ENCODE measurements around the gene CYP4F12.

CYP4F12 gene

GRCh38 chr19:15733895-15734294, 61.0 kb downstream of the CYP4F12 start:
- Histone ChIP-seq H3K9ac (ENCODE audit: low read depth, low read length) (no peak overlapping the region), H3K27ac (ENCODE audit: low read length) (no peak overlapping the region), H4K20me1 (ENCODE audit: insufficient read depth, low read length) (no peaks in the 10 kb centered on the region), H3K4me3 (ENCODE audit: low read depth in 1 of 2, low read length in 2 of 2) (no peak overlapping the region), H3K9me3 (ENCODE audit: insufficient read depth, low read length, severe bottlenecking) (no peaks in the 10 kb centered on the region), H3K79me2 (ENCODE audit: insufficient read depth, low read length) (no peaks in the 10 kb centered on the region), H3K4me1 (ENCODE audit: insufficient read depth, low read length) (no peaks in the 10 kb centered on the region), H3K4me2 (ENCODE audit: insufficient read depth, low read length) (no peak overlapping the region), H3K36me3 (ENCODE audit: insufficient read depth, low read length) (no peaks in the 10 kb centered on the region), H3K27me3 (ENCODE audit: insufficient read depth, low read length, poor library complexity) (no peaks in the 10 kb centered on the region), H2AFZ (ENCODE audit: low read depth, low read length) (no peak overlapping the region)
- no peak for TF ChIP-seq EZH2 (IDR thresholded peaks at IDR 0.05; ENCODE audit: borderline replicate concordance, low read depth, low read length, severe bottlenecking)
- TF ChIP-seq CTCF (IDR thresholded peaks at IDR 0.05; ENCODE audit: borderline replicate concordance, extremely low read depth, low read length, poor library complexity, severe bottlenecking), result no peak
- ATAC-seq (ENCODE audit: insufficient read depth, low read depth) (no peak), DNase-seq (no peak)

GRCh38 chr19:15737722-15738121, 64.8 kb downstream of the CYP4F12 start, which contains the start of gene OR10H3:
OR10H3 (plus strand) TSS chr19:15737985; CDS start chr19:15741393, 3,408 bp downstream.
- Histone ChIP-seq H3K4me2 (ENCODE audit: insufficient read depth, low read length) (no peak within 1 kb of the TSS), H3K4me3 (ENCODE audit: low read depth in 1 of 2, low read length in 2 of 2) (no peak within 1 kb of the TSS), H4K20me1 (ENCODE audit: insufficient read depth, low read length) (no peaks in the 10 kb centered on the region), H3K4me1 (ENCODE audit: insufficient read depth, low read length) (no peaks in the 10 kb centered on the region), H3K79me2 (ENCODE audit: insufficient read depth, low read length) (no peaks in the 10 kb centered on the region), H3K9ac (ENCODE audit: low read depth, low read length) (no peak within 1 kb of the TSS), H3K27me3 (ENCODE audit: insufficient read depth, low read length, poor library complexity) (no peaks in the 10 kb centered on the region), H3K9me3 (ENCODE audit: insufficient read depth, low read length, severe bottlenecking) (peaks cover 16% of the 10 kb centered on the region), H3K36me3 (ENCODE audit: insufficient read depth, low read length) (no peaks in the 10 kb centered on the region), H2AFZ (ENCODE audit: low read depth, low read length) (no peak within 1 kb of the TSS), H3K27ac (ENCODE audit: low read length) (no peak within 1 kb of the TSS)
- ATAC-seq (ENCODE audit: insufficient read depth, low read depth), result no peak
- DNase-seq, result no peak
- TF ChIP-seq EZH2 (IDR thresholded peaks at IDR 0.05; ENCODE audit: borderline replicate concordance, low read depth, low read length, severe bottlenecking) (no peak), CTCF (IDR thresholded peaks at IDR 0.05; ENCODE audit: borderline replicate concordance, extremely low read depth, low read length, poor library complexity, severe bottlenecking) (no peak)

GRCh38 chr19:15740785-15741184, 67.9 kb downstream of the CYP4F12 start:
- Histone ChIP-seq H4K20me1 (ENCODE audit: insufficient read depth, low read length) (no peaks in the 10 kb centered on the region), H3K9me3 (ENCODE audit: insufficient read depth, low read length, severe bottlenecking) (peaks cover 16% of the 10 kb centered on the region), H3K79me2 (ENCODE audit: insufficient read depth, low read length) (no peaks in the 10 kb centered on the region), H3K4me2 (ENCODE audit: insufficient read depth, low read length) (no peak overlapping the region), H3K36me3 (ENCODE audit: insufficient read depth, low read length) (no peaks in the 10 kb centered on the region), H3K4me1 (ENCODE audit: insufficient read depth, low read length) (no peaks in the 10 kb centered on the region), H2AFZ (ENCODE audit: low read depth, low read length) (no peak overlapping the region), H3K27me3 (ENCODE audit: insufficient read depth, low read length, poor library complexity) (no peaks in the 10 kb centered on the region), H3K9ac (ENCODE audit: low read depth, low read length) (no peak overlapping the region), H3K27ac (ENCODE audit: low read length) (no peak overlapping the region), H3K4me3 (ENCODE audit: low read depth in 1 of 2, low read length in 2 of 2) (no peak overlapping the region)
- TF ChIP-seq EZH2 (IDR thresholded peaks at IDR 0.05; ENCODE audit: borderline replicate concordance, low read depth, low read length, severe bottlenecking) (no peak), CTCF (IDR thresholded peaks at IDR 0.05; ENCODE audit: borderline replicate concordance, extremely low read depth, low read length, poor library complexity, severe bottlenecking) (no peak)
- no peak for ATAC-seq (ENCODE audit: insufficient read depth, low read depth)
- DNase-seq, result no peak
